ENCODE results near the gene MEOX1.

Gene MEOX1

DNA sequence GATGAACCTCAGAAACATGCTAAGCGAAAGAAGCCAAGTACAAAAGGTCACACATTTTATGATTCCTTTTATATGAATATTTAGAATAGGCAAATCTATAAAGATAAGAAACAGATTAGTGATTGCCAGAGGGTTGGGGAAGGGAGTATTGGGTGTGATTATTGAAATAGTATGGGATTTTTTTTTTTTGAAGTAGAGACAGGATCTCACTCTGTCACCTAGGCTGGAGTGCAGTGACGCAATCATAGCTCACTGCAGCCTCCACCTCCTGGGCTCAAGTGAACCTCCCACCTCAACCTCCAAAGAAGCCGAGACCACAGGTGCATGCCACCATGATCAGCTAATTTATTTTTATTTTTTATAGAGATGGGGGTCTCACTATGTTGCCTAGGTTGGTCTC is 35.7 kb downstream of the MEOX1 start:
- TF ChIP-seq ZBTB7A (IDR thresholded peaks at IDR 0.05; ENCODE audit: low read depth) (no peak), CEBPB (IDR thresholded peaks at IDR 0.05) (peak; percentile 64; the same call in 1 of the 2 replicates)

DNA sequence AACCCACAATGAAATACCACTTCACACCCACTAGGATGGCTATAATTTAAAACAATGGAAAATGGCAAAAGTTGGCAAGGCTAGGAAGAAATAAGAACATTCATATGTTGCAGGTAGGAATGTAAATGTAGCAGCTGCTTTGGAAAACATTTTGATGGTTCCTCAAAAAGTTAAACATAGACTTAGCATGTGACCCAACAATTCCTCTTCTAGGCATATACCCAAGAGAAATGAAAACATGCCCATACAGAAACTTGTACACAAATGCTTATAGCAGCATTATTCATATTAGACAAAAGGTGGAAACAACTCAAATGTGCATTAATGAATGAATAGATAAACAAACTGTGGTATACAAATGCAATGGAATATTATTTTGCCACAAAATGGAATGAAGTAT is 36.1 kb downstream of the MEOX1 start:
- TF ChIP-seq EP300 (IDR thresholded peaks at IDR 0.05; ENCODE audit: borderline replicate concordance), result no peak
- no peak for TF ChIP-seq CREB1 (IDR thresholded peaks at IDR 0.05; ENCODE audit: low read depth)
- TF ChIP-seq TCF12 (IDR thresholded peaks at IDR 0.05; ENCODE audit: low read depth), result no peak
- TF ChIP-seq CEBPB (IDR thresholded peaks at IDR 0.05), result no peak
- TF ChIP-seq EGR1 (IDR thresholded peaks at IDR 0.05), result no peak
- TF ChIP-seq FOXM1 (IDR thresholded peaks at IDR 0.05; ENCODE audit: borderline replicate concordance, low read depth), result no peak

DNA sequence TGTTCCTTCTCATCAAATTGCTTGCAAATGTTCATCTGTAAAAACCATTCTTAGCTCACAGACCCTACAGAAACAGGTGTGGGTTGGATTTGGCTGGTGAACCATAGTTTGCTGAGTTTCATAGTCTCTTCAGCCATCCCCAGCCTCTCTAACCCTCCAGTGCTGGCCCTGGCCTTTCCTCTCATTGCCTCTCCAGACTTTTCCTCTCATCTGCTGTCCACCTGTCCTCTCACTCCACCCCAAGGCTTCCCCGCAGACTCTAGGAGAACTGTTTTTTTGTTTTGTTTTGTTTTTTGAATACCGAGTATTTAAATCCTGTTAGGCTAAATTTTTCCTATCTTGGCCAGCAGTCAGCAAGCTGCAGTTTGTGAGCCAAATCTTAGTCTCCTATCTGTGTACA is 41.1 kb downstream of the MEOX1 start:
- TF ChIP-seq YY1 (IDR thresholded peaks at IDR 0.05; ENCODE audit: low read depth) (no peak), FOXM1 (IDR thresholded peaks at IDR 0.05; ENCODE audit: borderline replicate concordance, low read depth) (no peak), TCF12 (IDR thresholded peaks at IDR 0.05; ENCODE audit: low read depth) (no peak), NFIC (IDR thresholded peaks at IDR 0.05) (no peak), TEAD4 (IDR thresholded peaks at IDR 0.05) (no peak)

GRCh38 chr17:43620147-43620546 is 41.6 kb downstream of the MEOX1 start:
- TF ChIP-seq YY1 (IDR thresholded peaks at IDR 0.05; ENCODE audit: low read depth) (no peak), TEAD4 (IDR thresholded peaks at IDR 0.05) (peak; percentile 34; the same call in 1 of the 2 replicates)

GRCh38 chr17:43619705-43620104 is 42.0 kb downstream of the MEOX1 start:
- TF ChIP-seq TAF1 (IDR thresholded peaks at IDR 0.05; ENCODE audit: low read depth) (no peak), CREB1 (IDR thresholded peaks at IDR 0.05; ENCODE audit: low read depth) (no peak), ZBTB7A (IDR thresholded peaks at IDR 0.05; ENCODE audit: low read depth) (no peak), TEAD4 (IDR thresholded peaks at IDR 0.05) (no peak), YY1 (IDR thresholded peaks at IDR 0.05; ENCODE audit: low read depth) (no peak), EGR1 (IDR thresholded peaks at IDR 0.05) (no peak), TCF12 (IDR thresholded peaks at IDR 0.05; ENCODE audit: low read depth) (no peak), USF1 (IDR thresholded peaks at IDR 0.05) (no peak), EP300 (IDR thresholded peaks at IDR 0.05; ENCODE audit: borderline replicate concordance) (no peak), FOXM1 (IDR thresholded peaks at IDR 0.05; ENCODE audit: borderline replicate concordance, low read depth) (no peak), RAD21 (IDR thresholded peaks at IDR 0.05; ENCODE audit: low read depth) (no peak)
- TF ChIP-seq, protein P1, sequence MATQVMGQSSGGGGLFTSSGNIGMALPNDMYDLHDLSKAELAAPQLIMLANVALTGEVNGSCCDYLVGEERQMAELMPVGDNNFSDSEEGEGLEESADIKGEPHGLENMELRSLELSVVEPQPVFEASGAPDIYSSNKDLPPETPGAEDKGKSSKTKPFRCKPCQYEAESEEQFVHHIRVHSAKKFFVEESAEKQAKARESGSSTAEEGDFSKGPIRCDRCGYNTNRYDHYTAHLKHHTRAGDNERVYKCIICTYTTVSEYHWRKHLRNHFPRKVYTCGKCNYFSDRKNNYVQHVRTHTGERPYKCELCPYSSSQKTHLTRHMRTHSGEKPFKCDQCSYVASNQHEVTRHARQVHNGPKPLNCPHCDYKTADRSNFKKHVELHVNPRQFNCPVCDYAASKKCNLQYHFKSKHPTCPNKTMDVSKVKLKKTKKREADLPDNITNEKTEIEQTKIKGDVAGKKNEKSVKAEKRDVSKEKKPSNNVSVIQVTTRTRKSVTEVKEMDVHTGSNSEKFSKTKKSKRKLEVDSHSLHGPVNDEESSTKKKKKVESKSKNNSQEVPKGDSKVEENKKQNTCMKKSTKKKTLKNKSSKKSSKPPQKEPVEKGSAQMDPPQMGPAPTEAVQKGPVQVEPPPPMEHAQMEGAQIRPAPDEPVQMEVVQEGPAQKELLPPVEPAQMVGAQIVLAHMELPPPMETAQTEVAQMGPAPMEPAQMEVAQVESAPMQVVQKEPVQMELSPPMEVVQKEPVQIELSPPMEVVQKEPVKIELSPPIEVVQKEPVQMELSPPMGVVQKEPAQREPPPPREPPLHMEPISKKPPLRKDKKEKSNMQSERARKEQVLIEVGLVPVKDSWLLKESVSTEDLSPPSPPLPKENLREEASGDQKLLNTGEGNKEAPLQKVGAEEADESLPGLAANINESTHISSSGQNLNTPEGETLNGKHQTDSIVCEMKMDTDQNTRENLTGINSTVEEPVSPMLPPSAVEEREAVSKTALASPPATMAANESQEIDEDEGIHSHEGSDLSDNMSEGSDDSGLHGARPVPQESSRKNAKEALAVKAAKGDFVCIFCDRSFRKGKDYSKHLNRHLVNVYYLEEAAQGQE (IDR thresholded peaks at IDR 0.05; ENCODE audit: low read depth), result no peak
- TF ChIP-seq, protein P2, sequence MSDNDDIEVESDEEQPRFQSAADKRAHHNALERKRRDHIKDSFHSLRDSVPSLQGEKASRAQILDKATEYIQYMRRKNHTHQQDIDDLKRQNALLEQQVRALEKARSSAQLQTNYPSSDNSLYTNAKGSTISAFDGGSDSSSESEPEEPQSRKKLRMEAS (IDR thresholded peaks at IDR 0.05), result no peak

DNA sequence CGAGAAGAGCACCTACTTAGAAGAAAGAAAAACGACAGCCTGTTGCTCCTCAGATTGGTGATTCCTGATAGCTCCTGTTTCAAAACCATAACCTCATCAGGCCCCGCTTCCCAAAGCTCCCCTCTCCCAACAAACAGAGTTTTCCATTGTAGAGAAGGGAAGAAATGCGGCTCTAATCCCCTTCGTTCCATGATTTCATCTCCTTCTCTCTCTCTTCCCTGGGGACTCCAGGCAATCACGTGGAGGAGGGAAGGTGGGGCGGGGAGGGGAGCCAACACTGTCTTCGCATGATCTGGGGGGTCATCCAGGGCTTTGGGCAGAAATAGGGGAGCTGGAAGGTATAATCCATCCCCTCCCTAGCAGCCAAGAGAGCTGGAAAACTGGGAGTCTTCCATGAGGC is 43.4 kb downstream of the MEOX1 start:
- no peak for TF ChIP-seq CREB1 (IDR thresholded peaks at IDR 0.05; ENCODE audit: low read depth)
- TF ChIP-seq TAF1 (IDR thresholded peaks at IDR 0.05; ENCODE audit: low read depth), result no peak
- no peak for TF ChIP-seq USF1 (IDR thresholded peaks at IDR 0.05)
- TF ChIP-seq TEAD4 (IDR thresholded peaks at IDR 0.05), result no peak
- TF ChIP-seq ZBTB7A (IDR thresholded peaks at IDR 0.05; ENCODE audit: low read depth), result no peak
- no peak for TF ChIP-seq EGR1 (IDR thresholded peaks at IDR 0.05)
- TF ChIP-seq, protein P2 (IDR thresholded peaks at IDR 0.05), result no peak
- no peak for TF ChIP-seq RAD21 (IDR thresholded peaks at IDR 0.05; ENCODE audit: low read depth)
- no peak for TF ChIP-seq EP300 (IDR thresholded peaks at IDR 0.05; ENCODE audit: borderline replicate concordance)

DNA sequence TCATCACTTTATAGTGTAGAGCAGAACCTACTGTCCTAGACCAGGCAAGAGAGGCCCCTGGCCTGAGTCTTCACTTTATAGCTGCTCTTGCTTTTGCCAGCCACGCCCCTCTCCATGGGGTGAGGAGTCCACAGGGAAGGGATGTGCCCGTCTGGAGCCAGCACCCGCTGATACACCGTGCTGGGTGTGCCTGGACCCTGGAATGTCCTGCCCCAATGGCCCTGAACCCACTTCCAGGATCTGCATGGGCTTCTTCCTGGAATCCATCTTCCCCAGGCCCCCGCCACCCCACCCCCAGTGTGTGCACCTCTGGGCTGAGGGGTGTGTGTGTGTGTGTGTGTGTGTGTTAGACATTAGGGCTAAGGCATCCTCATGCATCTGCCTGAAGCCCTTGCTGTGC is 44.9 kb downstream of the MEOX1 start:
- TF ChIP-seq ZBTB7A (IDR thresholded peaks at IDR 0.05; ENCODE audit: low read depth) (no peak), RAD21 (IDR thresholded peaks at IDR 0.05; ENCODE audit: low read depth) (no peak), FOXM1 (IDR thresholded peaks at IDR 0.05; ENCODE audit: borderline replicate concordance, low read depth) (no peak), TCF12 (IDR thresholded peaks at IDR 0.05; ENCODE audit: low read depth) (no peak), TAF1 (IDR thresholded peaks at IDR 0.05; ENCODE audit: low read depth) (no peak)
- TF ChIP-seq, protein P2 (IDR thresholded peaks at IDR 0.05), result no peak

DNA sequence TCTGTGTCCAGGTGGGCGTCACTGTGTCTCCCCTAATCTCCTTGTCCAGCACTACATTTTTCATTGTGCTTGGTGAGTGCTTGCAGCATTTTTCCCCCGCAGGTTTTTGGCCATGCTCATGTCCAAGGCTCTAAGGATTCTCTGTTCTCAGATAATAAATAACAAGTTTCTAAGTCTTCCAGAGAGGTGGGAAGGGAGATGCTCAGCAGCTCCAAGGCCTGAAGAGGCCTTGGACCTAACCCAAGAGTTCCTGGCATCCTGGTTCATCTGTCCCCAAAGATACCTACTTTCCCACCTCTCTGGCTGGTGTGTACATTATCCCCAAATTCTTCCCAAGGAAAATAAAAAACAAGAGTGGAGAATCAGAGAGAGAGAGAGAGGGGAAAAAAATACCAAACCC is 45.3 kb downstream of the MEOX1 start:
- TF ChIP-seq NFIC (IDR thresholded peaks at IDR 0.05) (no peak), RAD21 (IDR thresholded peaks at IDR 0.05; ENCODE audit: low read depth) (no peak), TEAD4 (IDR thresholded peaks at IDR 0.05) (no peak), TCF12 (IDR thresholded peaks at IDR 0.05; ENCODE audit: low read depth) (no peak), USF1 (IDR thresholded peaks at IDR 0.05) (no peak), FOXM1 (IDR thresholded peaks at IDR 0.05; ENCODE audit: borderline replicate concordance, low read depth) (no peak)
- TF ChIP-seq, protein P2 (IDR thresholded peaks at IDR 0.05), result no peak
- TF ChIP-seq, protein P1 (IDR thresholded peaks at IDR 0.05; ENCODE audit: low read depth), result no peak
